ENCODE data around the gene SLC1A2.

- TF ChIP-seq CTCF (IDR thresholded peaks at IDR 0.05; ENCODE audit: extremely low read depth in 1 of 2, insufficient read depth in 1 of 2, low read depth in 1 of 2, low read length in 2 of 2) (no peak), MAX (IDR thresholded peaks at IDR 0.05; ENCODE audit: insufficient read depth, insufficient read length) (no peak), EZH2 (IDR thresholded peaks at IDR 0.05; ENCODE audit: borderline replicate concordance, low read depth, low read length, severe bottlenecking) (no peak), POLR2AphosphoS5 (IDR thresholded peaks at IDR 0.05; ENCODE audit: insufficient read depth, low read depth, low read length) (no peak), MYC (IDR thresholded peaks at IDR 0.05; ENCODE audit: low read depth, low read length) (no peak), GATA2 (IDR thresholded peaks at IDR 0.05; ENCODE audit: insufficient read depth, insufficient read length, low read depth, low read length) (no peak), POLR2A (IDR thresholded peaks at IDR 0.05; ENCODE audit: low read depth, low read length) (no peak), FOS (IDR thresholded peaks at IDR 0.05; ENCODE audit: borderline replicate concordance, insufficient read depth, low read length) (no peak)
Measured at GRCh38 chr11:35376118-35376510, 43.2 kb downstream of the SLC1A2 start.

All from endothelial cell of umbilical vein (primary cell).